GM21381 (cell line): ENCODE data around the gene CAMK2D.
"Not testable (repeated sequence)": the region's sequence is repeated elsewhere in the genome, so short reads cannot be mapped to it uniquely, and the experiment has no call there.

ENCODE experiments used
- ATAC-seq: cut with Tn5 transposase; IDR thresholded peaks from one replicate; pipeline ENCODE4 v1.9.1; 2021; ENCODE audit warnings: mild to moderate bottlenecking, moderate library complexity; ENCODE audit not compliant: unreplicated experiment

The CAMK2D gene

DNA sequence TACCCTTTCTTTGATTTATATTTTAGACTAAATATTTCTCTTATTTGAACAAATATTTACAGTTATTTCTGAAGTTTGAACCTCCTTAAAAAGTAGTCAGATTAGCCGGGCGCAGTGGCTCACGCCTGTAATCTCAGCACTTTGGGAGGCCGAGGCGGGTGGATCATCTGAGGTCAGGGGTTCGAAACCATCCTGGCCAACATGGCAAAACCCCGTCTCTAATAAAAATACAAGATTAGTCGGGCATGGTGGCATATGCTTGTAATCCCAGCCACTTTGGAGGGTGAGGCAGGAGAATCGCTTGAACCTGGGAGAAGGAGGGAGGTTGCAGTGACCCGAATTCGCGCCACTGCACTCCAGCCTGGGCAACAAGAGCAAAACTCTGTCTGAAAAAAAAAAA is 2.4 kb upstream of the CAMK2D start:
- not testable (repeated sequence) for ATAC-seq

DNA sequence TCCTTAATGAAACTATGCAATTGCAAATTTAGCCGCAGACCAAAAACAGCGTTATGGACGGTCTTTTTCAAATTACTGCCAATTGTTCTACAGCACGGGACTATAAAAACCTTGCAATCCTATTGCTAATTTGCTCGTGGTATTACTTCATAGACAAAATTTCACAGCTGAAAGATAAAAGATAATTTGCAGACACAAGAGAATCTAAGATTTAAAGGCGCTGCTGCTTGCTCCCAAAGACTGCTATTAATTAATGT is 1.4 kb upstream of the CAMK2D start:
- ATAC-seq: no peak

DNA sequence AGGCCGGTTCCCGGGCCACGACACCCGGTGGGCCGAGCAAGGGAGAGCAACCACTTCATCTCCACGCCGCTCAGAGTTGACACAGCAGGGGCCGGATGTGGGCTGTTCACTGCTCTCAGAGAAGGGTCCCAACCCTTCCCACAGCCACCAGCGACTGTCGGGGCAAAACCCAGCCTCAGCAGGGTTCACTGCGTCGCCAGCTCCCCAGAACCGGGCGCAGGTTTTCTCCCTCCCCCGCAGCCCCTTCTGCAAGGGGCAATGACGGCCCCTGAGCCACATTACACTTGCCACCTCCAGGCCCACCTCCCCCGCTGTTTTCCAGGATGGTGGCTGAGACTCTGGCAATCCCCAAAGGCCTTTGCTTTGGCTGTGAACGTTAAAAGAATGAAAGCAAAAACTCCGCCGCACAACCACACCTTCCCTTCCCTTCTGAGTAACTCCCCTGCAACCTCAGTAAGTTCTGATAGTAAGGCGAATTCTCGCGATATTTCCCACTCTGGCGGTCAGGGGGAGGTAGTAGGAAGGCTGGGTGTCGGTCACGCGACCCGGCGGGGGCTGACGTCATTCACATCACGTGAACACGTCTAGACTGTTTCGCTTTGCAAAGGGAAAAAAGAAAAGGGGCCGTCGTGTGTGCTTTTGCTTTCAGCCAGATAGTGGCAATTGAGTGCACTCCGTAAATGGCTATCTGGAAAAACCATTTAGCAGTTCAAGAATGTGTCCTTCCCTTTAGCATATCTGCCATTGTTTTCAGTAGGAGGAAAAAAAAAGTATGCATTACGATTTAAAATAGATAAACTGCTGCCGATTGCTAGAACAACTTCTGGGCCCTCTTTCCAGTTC is 869 bp upstream of the CAMK2D start:
- peak; percentile 59 for ATAC-seq

DNA sequence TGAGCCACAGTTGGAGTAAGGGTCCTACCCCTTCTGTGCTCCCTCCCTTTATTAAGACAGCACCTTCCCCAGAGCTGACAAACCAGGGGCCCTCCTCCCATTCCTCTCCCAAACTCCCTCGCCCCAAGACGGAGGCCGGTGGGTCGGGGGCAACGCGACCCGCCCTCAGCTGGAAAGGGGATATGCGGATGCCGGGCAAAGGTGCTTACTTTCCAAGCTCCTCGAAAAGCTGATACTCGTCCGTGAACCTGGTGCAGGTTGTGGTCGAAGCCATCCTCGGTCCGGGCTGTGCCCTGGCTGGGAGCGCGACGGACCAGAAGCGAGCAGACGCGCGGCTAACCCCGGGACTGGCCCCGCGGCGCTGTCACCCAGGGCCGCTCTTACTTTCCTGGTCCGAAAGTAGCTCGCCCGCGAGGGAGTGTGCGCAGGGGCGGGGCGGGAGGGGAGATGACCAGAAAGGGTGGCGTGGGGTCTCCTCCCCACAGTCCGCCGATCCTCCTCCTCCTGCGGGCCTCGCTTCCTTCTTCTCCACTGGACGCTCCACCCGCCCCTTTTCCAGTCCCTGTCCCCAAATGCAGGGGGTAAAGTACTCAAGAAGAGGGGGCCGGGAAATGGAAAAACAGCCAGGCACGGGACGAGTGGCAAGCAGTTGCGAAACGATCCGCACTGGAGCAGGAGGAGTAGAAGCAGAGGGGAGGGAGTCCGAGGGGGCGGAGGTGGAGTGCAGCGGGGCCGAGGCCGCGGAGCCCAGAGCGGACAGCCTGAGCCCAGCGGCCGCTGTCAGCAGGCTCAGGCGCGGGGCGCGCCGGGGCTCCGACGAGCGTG is 531 bp downstream of the CAMK2D start:
- ATAC-seq: peak; percentile 23

DNA sequence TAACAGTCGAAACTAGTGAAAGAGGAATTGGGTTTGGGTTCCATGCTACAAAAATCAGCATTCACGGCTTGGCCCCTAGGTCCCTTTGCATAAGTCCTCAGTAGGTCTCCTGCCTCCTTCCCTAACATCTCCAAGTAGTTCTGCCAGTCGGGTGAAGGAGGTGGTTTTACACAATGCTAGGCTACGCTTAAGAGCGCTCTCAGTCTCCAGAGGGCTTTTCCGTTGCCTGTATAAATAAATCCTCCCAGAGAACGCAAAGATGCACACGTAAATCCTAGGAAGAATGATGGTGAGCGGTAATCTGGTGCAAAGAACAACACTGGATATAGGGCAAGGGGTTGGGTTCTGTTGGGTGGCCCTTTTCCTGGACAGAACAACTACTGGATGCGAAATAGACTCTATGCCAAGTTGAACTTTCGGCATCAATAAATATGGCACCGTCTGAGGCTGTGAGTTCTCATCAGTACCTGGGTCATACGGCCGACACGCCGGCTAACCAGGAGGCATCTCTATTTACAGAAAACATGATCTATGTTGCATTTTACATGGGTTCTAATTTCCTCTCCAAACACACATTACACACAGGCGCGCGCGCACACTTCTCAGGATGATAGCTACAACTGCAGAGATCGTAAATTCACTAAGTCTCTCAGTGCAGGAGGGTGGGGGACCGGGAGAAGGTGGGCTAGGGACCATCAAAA is 1.3 kb downstream of the CAMK2D start:
- no peak for ATAC-seq

DNA sequence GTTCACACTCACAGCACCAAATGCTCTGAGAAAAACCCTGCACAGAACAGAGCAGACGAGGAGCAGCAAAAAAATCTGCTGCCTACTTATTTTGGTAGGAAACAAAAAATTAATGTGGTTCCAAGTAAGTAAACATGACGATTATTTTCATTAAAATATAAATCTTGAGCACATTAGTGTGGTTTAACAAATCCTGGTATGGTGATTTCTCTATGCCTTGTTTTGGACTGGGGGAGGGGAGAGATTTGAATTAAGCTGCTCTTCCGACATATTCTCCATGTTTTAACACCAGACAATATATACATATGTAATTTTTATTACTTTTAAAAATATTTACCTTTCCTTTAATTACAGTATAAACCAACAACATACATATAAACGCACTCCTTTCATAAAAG is 1.8 kb downstream of the CAMK2D start:
- no peak for ATAC-seq

DNA sequence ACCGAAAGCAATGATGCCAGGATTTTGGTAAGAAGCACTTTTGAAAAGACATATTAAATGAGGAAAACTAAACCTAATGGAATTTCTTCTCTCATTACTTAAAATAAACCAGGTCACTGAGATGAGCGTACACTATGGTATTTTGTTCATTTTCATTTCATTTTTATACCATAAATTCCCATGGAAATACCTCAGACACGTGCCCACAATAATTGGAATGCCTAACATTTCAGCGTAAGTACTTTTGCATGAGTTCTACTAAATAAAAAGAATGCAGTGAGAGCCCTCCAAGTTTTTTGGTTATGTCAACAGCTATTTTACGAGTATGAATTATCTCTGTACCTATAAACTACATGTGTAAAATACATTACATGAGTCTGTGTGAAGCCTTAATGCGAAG is 3.2 kb downstream of the CAMK2D start:
- no peak for ATAC-seq

DNA sequence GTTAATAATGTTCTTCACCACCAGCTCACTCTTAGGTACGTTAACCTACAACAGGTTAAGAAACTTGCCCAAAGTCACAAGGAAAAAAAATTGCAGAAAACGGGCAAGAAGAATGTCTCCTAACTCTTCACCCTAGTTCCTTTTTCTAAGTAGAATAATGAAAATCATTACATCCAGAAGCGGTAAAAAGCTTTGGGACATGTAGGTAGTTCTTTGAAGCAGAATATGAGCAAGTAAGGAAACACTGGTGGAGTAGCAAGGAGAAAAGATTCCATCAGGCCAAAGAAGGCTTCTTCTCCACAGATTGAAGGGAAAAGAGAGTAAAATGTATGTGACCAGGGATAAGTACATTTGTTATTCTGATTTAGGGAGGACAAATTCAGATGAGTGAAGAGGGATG is 4.1 kb downstream of the CAMK2D start:
- ATAC-seq: no peak

DNA sequence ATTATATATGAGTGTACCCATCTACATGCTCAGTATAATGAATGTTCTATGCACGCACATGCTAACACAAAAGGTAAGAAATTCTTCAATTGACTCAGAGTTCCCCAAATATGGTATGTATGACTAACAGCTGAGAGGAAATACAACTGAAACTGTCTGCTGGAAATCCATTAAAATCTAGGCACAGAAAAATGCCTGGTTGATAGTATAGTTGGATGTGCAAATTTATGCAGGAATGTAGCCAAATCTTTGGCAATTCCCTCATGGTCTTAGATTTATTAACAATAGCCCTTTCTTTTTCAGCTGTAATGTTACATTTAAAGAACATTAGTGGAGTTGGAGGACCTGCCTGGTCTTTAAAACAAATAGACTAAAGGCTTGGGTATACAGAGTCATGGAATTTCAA is 5.5 kb downstream of the CAMK2D start:
- ATAC-seq: peak; percentile 80

DNA sequence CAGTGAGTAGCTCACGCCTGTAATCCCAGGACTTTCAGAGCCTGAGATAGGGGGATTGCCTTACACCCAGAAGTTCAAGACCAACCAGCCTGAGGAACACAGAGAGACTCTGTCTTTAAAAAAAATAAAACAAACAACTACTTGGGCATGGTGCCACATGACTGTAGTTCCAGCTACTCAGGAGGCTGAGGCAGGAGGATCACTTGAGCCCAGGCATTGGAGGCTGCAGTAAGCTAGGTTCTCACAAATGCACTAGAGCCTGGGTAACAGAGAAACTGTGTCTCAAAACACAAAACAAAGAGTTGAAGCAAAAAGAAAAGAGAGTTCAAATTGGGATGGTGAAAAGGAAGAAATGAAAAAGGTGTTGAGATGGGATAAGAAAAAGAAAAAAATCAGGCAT is 10.8 kb downstream of the CAMK2D start:
- no peak for ATAC-seq

DNA sequence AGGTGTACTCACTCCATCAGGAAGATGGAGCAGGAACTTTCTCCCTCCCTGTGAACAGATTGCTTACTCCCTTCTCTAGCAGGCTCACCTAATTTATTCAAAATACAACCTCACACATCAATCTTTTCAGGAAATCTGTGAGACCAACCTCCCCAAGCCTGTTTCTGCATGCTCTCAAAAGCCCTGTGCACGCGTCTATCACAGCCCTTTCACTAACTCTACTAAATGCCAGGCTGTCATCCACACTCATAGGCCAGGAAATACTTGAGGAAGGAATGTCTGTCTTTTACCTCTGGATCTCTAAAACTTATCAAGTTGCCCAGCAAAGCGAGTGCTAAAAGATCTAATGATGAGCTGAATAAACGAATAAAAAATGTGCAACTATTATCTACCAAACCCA is 11.2 kb downstream of the CAMK2D start:
- ATAC-seq: no peak

DNA sequence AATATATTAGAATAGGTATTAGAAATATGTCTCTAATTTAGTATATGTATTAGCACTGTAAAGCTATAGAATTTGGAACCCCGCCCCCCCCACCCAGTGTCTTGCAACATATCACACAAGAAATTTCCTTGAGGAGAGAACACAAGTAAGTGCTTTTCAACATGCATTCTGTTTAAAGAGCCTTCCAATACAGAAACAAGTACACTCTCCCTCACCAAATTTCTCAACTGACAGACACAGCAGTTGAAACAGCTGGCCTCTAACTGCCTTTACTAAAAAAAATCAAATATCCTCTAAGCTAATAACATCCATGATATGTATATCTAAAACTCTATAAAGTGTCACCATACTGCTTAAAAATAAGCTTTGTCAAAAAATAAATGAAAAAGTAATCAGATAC is 12.4 kb downstream of the CAMK2D start:
- no peak for ATAC-seq

DNA sequence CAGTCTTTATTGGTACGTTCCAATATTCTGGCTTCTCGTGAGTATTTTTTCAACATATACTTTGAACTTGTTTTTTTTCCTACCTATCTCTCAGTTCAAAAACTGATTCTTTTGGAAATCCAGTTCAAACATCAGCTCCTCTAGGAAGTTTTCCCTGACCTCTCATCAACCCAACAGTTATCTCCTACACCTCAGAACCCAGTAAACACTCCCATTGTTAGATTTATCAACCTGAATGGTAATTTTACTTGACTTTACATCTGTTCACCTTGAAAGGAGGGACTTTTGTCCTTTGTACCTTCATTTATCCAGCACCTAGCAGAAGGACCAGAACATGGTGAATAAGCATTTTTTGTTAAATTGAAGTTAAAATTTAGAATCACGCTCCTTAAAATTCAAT is 13.6 kb downstream of the CAMK2D start:
- no peak for ATAC-seq

DNA sequence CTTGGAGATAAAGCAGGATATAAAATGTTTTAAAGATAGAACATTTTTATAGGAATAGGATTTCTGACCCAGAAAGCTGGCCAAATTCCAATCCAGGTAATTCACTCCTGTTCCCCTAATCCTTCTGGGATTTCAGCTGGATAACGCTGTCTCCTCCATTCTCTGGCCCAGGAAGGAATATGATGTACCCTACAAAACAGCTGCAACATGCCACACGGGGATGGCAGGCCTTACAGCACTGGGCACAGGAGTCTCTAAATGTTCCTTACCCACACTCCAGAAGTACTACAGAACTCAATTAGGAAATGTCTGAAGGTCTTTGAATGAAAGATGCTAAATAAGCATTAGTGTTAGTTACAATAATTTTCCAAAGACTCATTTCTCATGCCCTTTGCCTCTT is 15.8 kb downstream of the CAMK2D start:
- no peak for ATAC-seq

DNA sequence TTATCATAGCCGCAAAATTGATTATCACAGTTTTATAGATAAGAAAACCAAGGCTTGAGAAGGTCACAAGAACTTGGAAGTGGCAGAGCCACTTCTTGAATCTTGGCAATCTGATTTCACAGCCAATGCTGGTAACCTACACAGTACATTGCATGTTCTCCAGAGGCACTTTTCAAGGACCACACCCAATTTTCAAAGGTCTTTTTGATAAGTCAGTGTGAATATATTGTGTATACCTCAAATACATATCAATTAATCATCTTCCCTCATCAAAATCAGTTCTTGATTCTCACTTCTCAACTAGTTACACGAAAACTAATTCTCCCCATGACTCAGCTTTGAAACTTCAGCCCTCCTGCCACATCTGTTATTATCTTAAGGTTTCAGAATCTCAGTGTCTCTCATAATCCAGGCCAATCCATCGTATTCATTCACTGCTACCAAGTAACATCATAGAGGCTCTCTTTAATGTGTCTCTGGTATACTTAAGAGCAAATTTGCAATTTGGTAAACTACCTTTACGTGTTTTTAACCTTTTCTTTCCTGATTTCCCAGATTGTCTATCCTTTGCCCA is 16.8 kb downstream of the CAMK2D start:
- no peak for ATAC-seq

DNA sequence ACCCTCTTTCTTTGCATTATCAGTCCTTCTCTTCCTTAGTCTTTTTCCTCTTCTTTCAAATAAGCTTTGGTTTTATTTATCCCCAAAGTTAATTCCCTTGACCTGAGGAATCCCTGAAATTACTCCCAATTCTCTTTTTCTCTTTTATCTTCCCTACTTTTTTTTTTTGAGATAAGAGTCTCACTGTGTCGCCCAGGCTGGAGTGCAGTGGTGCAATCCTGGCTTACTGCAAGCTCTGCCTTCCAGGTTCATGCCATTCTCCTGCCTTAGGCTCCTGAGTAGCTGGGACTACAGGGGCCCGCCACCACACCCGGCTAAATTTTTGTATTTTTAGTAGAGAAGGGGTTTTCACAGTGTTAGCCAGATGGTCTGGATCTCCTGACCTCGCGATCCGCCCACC is 17.8 kb downstream of the CAMK2D start:
- no peak for ATAC-seq

DNA sequence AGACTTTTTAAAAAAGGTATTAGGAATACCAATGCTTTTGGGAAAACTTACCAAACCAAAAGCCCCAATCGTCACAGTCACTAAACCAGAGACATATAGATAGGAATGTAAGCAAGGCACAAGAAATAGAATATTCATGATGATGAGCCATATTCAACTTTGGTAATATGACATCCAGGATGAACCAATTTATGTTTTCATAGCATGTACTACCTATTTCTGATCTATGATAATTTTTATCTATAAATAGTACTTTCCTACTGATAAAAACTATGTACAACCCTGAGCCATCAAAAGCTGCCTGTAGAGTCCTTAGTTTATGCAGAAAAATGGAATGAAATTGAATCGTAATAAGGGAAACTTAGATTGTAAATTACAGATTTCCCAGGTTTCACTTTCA is 18.9 kb downstream of the CAMK2D start:
- no peak for ATAC-seq

DNA sequence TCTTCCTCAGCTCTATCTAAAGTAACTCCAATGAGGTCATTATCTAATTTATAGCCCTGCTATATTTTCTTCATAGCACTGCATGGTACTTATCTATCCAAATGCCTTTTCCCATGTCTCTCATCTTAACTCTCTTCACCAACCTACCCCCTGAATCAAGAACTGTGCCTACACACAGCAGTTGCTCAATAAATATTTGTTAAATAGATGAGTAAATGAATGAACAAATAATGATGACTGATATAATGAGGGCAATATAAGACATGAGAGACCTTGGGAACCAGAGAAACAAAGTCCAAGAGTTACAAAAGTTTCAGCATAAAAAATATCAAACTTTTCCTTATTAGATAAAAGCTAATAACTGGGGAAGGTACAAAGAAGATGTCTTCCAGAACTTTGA is 19.6 kb downstream of the CAMK2D start:
- no peak for ATAC-seq

DNA sequence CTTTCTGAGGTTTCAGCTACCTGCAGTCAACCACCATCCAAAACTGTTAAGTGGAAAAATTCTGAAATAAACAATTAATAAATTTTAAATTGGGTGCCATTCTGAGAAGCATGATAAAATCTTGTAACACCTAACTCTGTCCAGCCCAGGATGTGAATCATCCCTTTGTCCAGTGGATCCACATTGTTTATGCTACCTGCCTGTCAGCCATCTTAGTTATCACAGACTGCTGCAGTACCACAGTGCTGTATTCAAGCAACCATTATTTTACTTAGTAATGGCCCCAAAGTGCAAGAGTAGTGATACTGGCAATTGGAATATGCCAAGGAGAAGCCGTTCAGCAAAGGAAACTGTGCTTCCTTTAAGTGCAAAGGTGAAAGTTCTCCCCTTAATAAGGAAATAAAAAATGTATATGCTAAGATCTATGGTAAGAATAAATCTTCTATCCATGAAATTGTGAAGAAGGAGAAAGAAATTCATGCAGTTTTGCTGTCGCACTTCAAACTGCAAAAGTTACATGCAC is 20.6 kb downstream of the CAMK2D start:
- ATAC-seq: no peak

DNA sequence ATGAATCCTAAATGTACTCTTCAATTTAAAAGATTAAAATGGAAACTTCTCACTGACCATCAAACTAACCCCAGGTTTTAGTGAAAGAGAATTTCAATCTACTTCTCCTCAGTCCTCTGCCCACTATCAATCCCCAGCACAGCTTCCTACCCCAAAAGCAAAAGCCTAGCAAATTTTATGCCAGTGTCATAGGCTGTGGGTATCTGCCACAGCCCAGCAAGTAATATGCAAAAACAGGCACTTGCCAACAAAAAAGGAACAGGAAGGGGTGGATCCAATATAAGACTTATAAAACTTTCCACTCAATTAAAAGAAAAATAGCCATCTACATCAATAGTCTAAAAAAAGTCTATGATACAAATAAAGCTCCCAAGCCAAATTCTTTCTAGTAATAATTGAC is 22.3 kb downstream of the CAMK2D start:
- ATAC-seq: no peak

DNA sequence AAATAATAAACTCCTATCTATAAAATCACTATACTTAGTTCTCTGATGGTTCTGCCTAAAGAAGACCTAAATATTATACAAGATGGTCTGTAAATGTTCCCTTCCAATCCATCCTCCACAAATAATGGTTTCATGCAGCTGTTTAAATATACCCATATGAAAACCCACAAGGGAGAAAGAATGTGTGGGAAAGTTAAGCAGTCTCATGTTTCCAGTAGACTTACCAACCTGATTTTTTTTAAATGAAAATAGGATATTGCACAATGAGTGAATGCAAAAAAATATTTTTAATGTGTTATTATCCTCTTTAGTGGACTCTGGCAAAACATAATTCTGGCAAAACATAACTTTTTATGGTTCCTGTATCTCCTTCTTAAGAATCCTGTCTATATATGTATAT is 23.3 kb downstream of the CAMK2D start:
- ATAC-seq: no peak
